Neural progenitor cell (in vitro differentiated cells): ENCODE results near the gene SLC25A47. TPM values are rescaled to one million over a fixed set of nuclear protein-coding genes. Genes with fewer than 3 reads are reported as not detected.
"Not testable (repeated sequence)": the region's sequence is repeated elsewhere in the genome, so short reads cannot be mapped to it uniquely, and the experiment has no call there.

Source experiments
- DNase-seq: peaks from one replicate; pipeline ENCODE4 v3.0.0-alpha.2; 2016; ENCODE audit warnings: low spot score
- H2AFZ ChIP-seq: fragments of 200-600 bp; sonication (generic); replicated peaks from 2 replicates; pipeline ENCODE4 v1.6.1; 2016; ENCODE audit warnings: antibody characterized with exemption
- H3F3A ChIP-seq: fragments of 200-600 bp; sonication (generic); 2 replicates; pipeline ENCODE4 v1.6.1; 2016; ENCODE audit warnings: antibody characterized with exemption, low read depth
- H3K27ac ChIP-seq: fragments of 200-600 bp; sonication (generic); 2 replicates; pipeline ENCODE4 v1.5.1; 2016; ENCODE audit warnings: mild to moderate bottlenecking
- H3K27me3 ChIP-seq: fragments of 200-600 bp; sonication (generic); 2 replicates; pipeline ENCODE4 v1.6.1; 2016; ENCODE audit warnings: mild to moderate bottlenecking, moderate library complexity
- H3K36me3 ChIP-seq: fragments of 200-600 bp; sonication (generic); 2 replicates; pipeline ENCODE4 v1.5.1; 2016
- H3K4me1 ChIP-seq: fragments of 200-600 bp; sonication (generic); 2 replicates; pipeline ENCODE4 v1.6.1; 2016; ENCODE audit warnings: mixed run types
- H3K4me2 ChIP-seq: fragments of 200-600 bp; sonication (generic); 2 replicates; pipeline ENCODE4 v1.6.1; 2016
- H3K4me3 ChIP-seq: fragments of 200-600 bp; sonication (generic); 2 replicates; pipeline ENCODE4 v1.5.1; 2016
- H3K79me2 ChIP-seq: fragments of 200-600 bp; sonication (generic); 2 replicates; pipeline ENCODE4 v1.6.1; 2016; ENCODE audit warnings: low read depth
- H3K9ac ChIP-seq: fragments of 200-600 bp; sonication (generic); 2 replicates; pipeline ENCODE4 v1.6.1; 2016
- H3K9me3 ChIP-seq: fragments of 200-600 bp; sonication (generic); 2 replicates; pipeline ENCODE4 v1.5.1; 2016; ENCODE audit warnings: low read depth
- H4K20me1 ChIP-seq: fragments of 200-600 bp; sonication (generic); 2 replicates; pipeline ENCODE4 v1.6.1; 2016; ENCODE audit warnings: low read depth
- H3K27ac Mint-ChIP-seq: 3 replicates; pipeline ENCODE4 v1.8.0; 2021; ENCODE audit warnings: mixed read lengths
- H3K27me3 Mint-ChIP-seq: 2 replicates; pipeline ENCODE4 v1.8.0; 2022; ENCODE audit warnings: low read depth, mild to moderate bottlenecking, inconsistent platforms, moderate library complexity, mixed read lengths; ENCODE audit not compliant: insufficient read depth
- H3K36me3 Mint-ChIP-seq: 3 replicates; pipeline ENCODE4 v1.8.0; 2021; ENCODE audit warnings: mixed read lengths
- H3K4me1 Mint-ChIP-seq: 3 replicates; pipeline ENCODE4 v1.8.0; 2021; ENCODE audit warnings: mixed read lengths
- H3K4me3 Mint-ChIP-seq: 3 replicates; pipeline ENCODE4 v1.8.0; 2021; ENCODE audit warnings: mild to moderate bottlenecking, moderate library complexity, mixed read lengths
- H3K9me3 Mint-ChIP-seq: 3 replicates; pipeline ENCODE4 v1.8.0; 2020; ENCODE audit warnings: mixed read lengths
- CTCF ChIP-seq: fragments of 200-600 bp; sonication (generic); IDR thresholded peaks from 2 replicates; pipeline ENCODE4 v1.5.1; 2017; ENCODE audit warnings: antibody characterized with exemption, mild to moderate bottlenecking
- EZH2 ChIP-seq: fragments of 200-600 bp; sonication (generic); IDR thresholded peaks from 2 replicates; pipeline ENCODE4 v1.6.1; 2017; ENCODE audit warnings: antibody characterized with exemption, mild to moderate bottlenecking, moderate library complexity
- EZH2phosphoT487 ChIP-seq: fragments of 200-600 bp; sonication (generic); IDR thresholded peaks from 2 replicates; pipeline ENCODE4 v1.6.1; 2017; ENCODE audit warnings: antibody characterized with exemption
- total RNA-seq: library from RNA; depleted of rRNA; stranded (reverse); fragments of >200 nt; gene quantifications from 2 replicates; pipeline ENCODE4 v1.2.3, GENCODE V29; 2015; ENCODE audit warnings: low replicate concordance

The SLC25A47 gene
- total RNA-seq, 1 donor from 2014 or later, result not detected

- Histone ChIP-seq H2AFZ (peak within 1 kb of the TSS; percentile 60), H3K9me3 (no peaks in the 10 kb centered on the region), H3K4me3 (peak within 1 kb of the TSS; percentile 100), H3K79me2 (peaks cover 79% of the 10 kb centered on the region), H4K20me1 (peaks cover 74% of the 10 kb centered on the region), H3K4me2 (peak within 1 kb of the TSS; percentile 86), H3K9ac (peak within 1 kb of the TSS; percentile 90), H3K27me3 (no peaks in the 10 kb centered on the region), H3K27ac (peak within 1 kb of the TSS; percentile 76), H3F3A (peaks cover 12% of the 10 kb centered on the region), H3K36me3 (no peaks in the 10 kb centered on the region), H3K4me1 (peaks cover 40% of the 10 kb centered on the region)
- Mint-ChIP-seq H3K27ac (peak within 1 kb of the TSS; percentile 87), H3K36me3 (peaks cover 5% of the 10 kb centered on the region), H3K4me1 (peaks cover 42% of the 10 kb centered on the region), H3K27me3 (peaks cover 11% of the 10 kb centered on the region), H3K4me3 (peak within 1 kb of the TSS; percentile 95), H3K9me3 (no peaks in the 10 kb centered on the region)
- peak; percentile 98 for DNase-seq
- TF ChIP-seq EZH2 (no peak), EZH2phosphoT487 (no peak), CTCF (no peak)
Observed at GRCh38 chr14:100306101-100306997, 16.8 kb upstream of the SLC25A47 start, which contains the start of gene SLC25A29. TSS of gene SLC25A29 (minus strand) at chr14:100306444. CDS start at chr14:100306232, 212 bp downstream.

GRCh38 chr14:100306998-100307765 is 16.0 kb upstream of the SLC25A47 start:
- peak overlapping the region; percentile 90 for H3K9ac ChIP-seq
- H3K79me2 ChIP-seq, result peaks cover 70% of the 10 kb centered on the region
- no peaks in the 10 kb centered on the region for H3K9me3 Mint-ChIP-seq
- peak overlapping the region; percentile 87 for H3K27ac Mint-ChIP-seq
- H3K4me1 ChIP-seq, result peaks cover 48% of the 10 kb centered on the region
- H3F3A ChIP-seq, result peaks cover 12% of the 10 kb centered on the region
- no peaks in the 10 kb centered on the region for H3K9me3 ChIP-seq
- H3K27me3 ChIP-seq, result no peaks in the 10 kb centered on the region
- no peaks in the 10 kb centered on the region for H3K36me3 ChIP-seq
- H2AFZ ChIP-seq, result peak overlapping the region; percentile 60
- DNase-seq, result peak; percentile 62
- H3K4me2 ChIP-seq, result peak overlapping the region; percentile 86
- peaks cover 50% of the 10 kb centered on the region for H3K4me1 Mint-ChIP-seq
- H3K4me3 Mint-ChIP-seq, result peak overlapping the region; percentile 93
- H4K20me1 ChIP-seq, result peaks cover 69% of the 10 kb centered on the region
- H3K27me3 Mint-ChIP-seq, result peaks cover 10% of the 10 kb centered on the region
- peak overlapping the region; percentile 56 for H3K27ac ChIP-seq
- peak overlapping the region; percentile 100 for H3K4me3 ChIP-seq
- TF ChIP-seq CTCF, result no peak
- no peak for TF ChIP-seq EZH2phosphoT487
- no peak for TF ChIP-seq EZH2
- H3K36me3 Mint-ChIP-seq, result peaks cover 5% of the 10 kb centered on the region

- Mint-ChIP-seq H3K4me1 (peaks cover 57% of the 10 kb centered on the region), H3K9me3 (no peaks in the 10 kb centered on the region), H3K4me3 (peak overlapping the region; percentile 93), H3K27ac (no peak overlapping the region), H3K36me3 (peaks cover under 1% of the 10 kb centered on the region), H3K27me3 (peaks cover 10% of the 10 kb centered on the region)
- Histone ChIP-seq H3K9ac (peak overlapping the region; percentile 90), H3F3A (peaks cover 16% of the 10 kb centered on the region), H3K27me3 (no peaks in the 10 kb centered on the region), H3K9me3 (no peaks in the 10 kb centered on the region), H3K79me2 (peaks cover 63% of the 10 kb centered on the region), H4K20me1 (peaks cover 62% of the 10 kb centered on the region), H3K4me1 (peaks cover 55% of the 10 kb centered on the region), H3K27ac (no peak overlapping the region), H3K4me2 (peak overlapping the region; percentile 86), H3K4me3 (peak overlapping the region; percentile 100), H3K36me3 (no peaks in the 10 kb centered on the region), H2AFZ (no peak overlapping the region)
- TF ChIP-seq CTCF (no peak), EZH2phosphoT487 (no peak), EZH2 (no peak)
- no peak for DNase-seq
Observed at GRCh38 chr14:100307766-100308426, 15.2 kb upstream of the SLC25A47 start.

- not testable (repeated sequence) for DNase-seq, H3K9ac ChIP-seq, H3K27ac ChIP-seq, H3K27ac Mint-ChIP-seq, H3K36me3 ChIP-seq, H3K27me3 ChIP-seq, H3K9me3 ChIP-seq, H3K36me3 Mint-ChIP-seq, H3K9me3 Mint-ChIP-seq, H2AFZ ChIP-seq, H3K27me3 Mint-ChIP-seq
- Mint-ChIP-seq H3K4me1 (peaks cover 61% of the 10 kb centered on the region), H3K4me3 (peak overlapping the region; percentile 93)
- peaks cover 57% of the 10 kb centered on the region for H4K20me1 ChIP-seq
- peaks cover 19% of the 10 kb centered on the region for H3F3A ChIP-seq
- H3K4me1 ChIP-seq, result peaks cover 56% of the 10 kb centered on the region
- peak overlapping the region; percentile 100 for H3K4me3 ChIP-seq
- H3K4me2 ChIP-seq, result peak overlapping the region; percentile 86
- H3K79me2 ChIP-seq, result peaks cover 58% of the 10 kb centered on the region
Observed at GRCh38 chr14:100308427-100308792, 14.7 kb upstream of the SLC25A47 start.
